Lung microvascular endothelial cell (primary cell): Measurements from ENCODE around the gene ADARB2. TPM values are rescaled to one million over a fixed set of nuclear protein-coding genes. Genes with fewer than 3 reads are reported as not detected.
"Not testable (repeated sequence)": the region's sequence is repeated elsewhere in the genome, so short reads cannot be mapped to it uniquely, and the experiment has no call there.

Source experiments
- DNase-seq, 2 donors: peaks; one replicate each; pipeline versions ENCODE4 v3.0.0 to v3.0.0-alpha.2; 2010; ENCODE audit warnings: low read depth in 2 of 2
- total RNA-seq: library from RNA; depleted of rRNA; stranded (reverse); fragments of >200 nt; gene quantifications from 2 replicates; pipeline ENCODE4 v1.2.1, GENCODE V29; 2014

The ADARB2 gene
- total RNA-seq, 1 donor from 2014 or later: 2.0 TPM

GRCh38 chr10:1550616-1551015 lies 186.7 kb downstream of the ADARB2 start:
- no peak for DNase-seq

GRCh38 chr10:1550291-1550595 lies 187.1 kb downstream of the ADARB2 start:
- DNase-seq: no peak

- no peak for DNase-seq
These were observed 187.6 kb downstream of the ADARB2 start for GRCh38 chr10:1549591-1550290.

GRCh38 chr10:1548596-1548995 lies 188.7 kb downstream of the ADARB2 start:
- DNase-seq: no peak

GRCh38 chr10:1548146-1548545 lies 189.2 kb downstream of the ADARB2 start:
- no peak for DNase-seq

- DNase-seq: no peak
These were observed 190.8 kb downstream of the ADARB2 start for GRCh38 chr10:1546431-1547110.

GRCh38 chr10:1545524-1545923 lies 191.8 kb downstream of the ADARB2 start:
- DNase-seq: no peak

- no peak for DNase-seq
These were observed 192.4 kb downstream of the ADARB2 start for GRCh38 chr10:1544929-1545328.

GRCh38 chr10:1544209-1544673 lies 193.1 kb downstream of the ADARB2 start:
- no peak for DNase-seq

- no peak for DNase-seq
These were observed 193.7 kb downstream of the ADARB2 start for GRCh38 chr10:1543596-1543995.

GRCh38 chr10:1542941-1543340 lies 194.4 kb downstream of the ADARB2 start:
- DNase-seq: no peak

GRCh38 chr10:1540144-1540543 lies 197.2 kb downstream of the ADARB2 start:
- no peak for DNase-seq

GRCh38 chr10:1539216-1539615 lies 198.1 kb downstream of the ADARB2 start:
- no peak for DNase-seq

- no peak for DNase-seq
These were observed 198.7 kb downstream of the ADARB2 start for GRCh38 chr10:1538531-1539061.

GRCh38 chr10:1538121-1538520 lies 199.2 kb downstream of the ADARB2 start:
- DNase-seq: no peak

GRCh38 chr10:1537449-1537848 lies 199.9 kb downstream of the ADARB2 start:
- DNase-seq: not testable (repeated sequence)

- no peak for DNase-seq
These were observed 201.0 kb downstream of the ADARB2 start for GRCh38 chr10:1536341-1536740.

- no peak for DNase-seq
These were observed 201.9 kb downstream of the ADARB2 start for GRCh38 chr10:1535301-1535965.

- no peak for DNase-seq
These were observed 202.5 kb downstream of the ADARB2 start for GRCh38 chr10:1534820-1535219.

GRCh38 chr10:1532636-1533035 lies 204.7 kb downstream of the ADARB2 start:
- DNase-seq: no peak

- DNase-seq: no peak
These were observed 205.3 kb downstream of the ADARB2 start for GRCh38 chr10:1531883-1532597.
